Caco-2 (cell line): ENCODE measurements around the gene CDKAL1. TPM values are rescaled to one million over a fixed set of nuclear protein-coding genes. Genes with fewer than 3 reads are reported as not detected.

Experiments used
- BruUV-seq: library from RNA; stranded (reverse); fragments of 400-500 nt; replicated peaks from 2 replicates; lab custom pipeline; 2021; lab: Mats Ljungman, UMichigan
- CTCF ChIA-PET: fragments of 300-600 bp; sonication (Branson Sonifier 250); formaldehyde crosslinking; loops from one replicate; lab custom pipeline; 2022; ENCODE audit warnings: antibody characterized with exemption; lab: Charles Lee
- POLR2A ChIA-PET: fragments of 300-600 bp; sonication (Branson Sonifier 250); formaldehyde crosslinking; loops from one replicate; lab custom pipeline; 2022; ENCODE audit warnings: antibody characterized with exemption; lab: Charles Lee
- DNase-seq, 2 experiments: peaks; one replicate each; pipeline versions ENCODE4 v3.0.0 to v3.0.0-alpha.2; 2020 to 2022
- H3K27me3 ChIP-seq: replicated peaks from 2 replicates; pipeline ENCODE4 v1.6.0; 2011; ENCODE audit warnings: low read length; ENCODE audit not compliant: control insufficient read depth, insufficient read depth
- H3K36me3 ChIP-seq: 2 replicates; pipeline ENCODE4 v1.5.1; 2011; ENCODE audit warnings: low read length; ENCODE audit not compliant: control insufficient read depth, insufficient read depth
- H3K4me1 ChIP-seq: fragments of 250-450 bp; sonication (Bioruptor Pico); 2 replicates; pipeline ENCODE4 v1.5.1; 2020; ENCODE audit warnings: mild to moderate bottlenecking
- H3K4me3 ChIP-seq: 2 replicates; pipeline ENCODE4 v1.5.1; 2011; ENCODE audit warnings: low read depth, mild to moderate bottlenecking, control low read depth, low read length
- H3K9me3 ChIP-seq: fragments of 250-450 bp; sonication (Bioruptor Pico); 2 replicates; pipeline ENCODE4 v1.5.1; 2020; ENCODE audit warnings: mild to moderate bottlenecking, moderate library complexity
- H3K27ac Mint-ChIP-seq: one replicate; pipeline ENCODE4 v1.8.0; 2022; ENCODE audit warnings: mixed read lengths; ENCODE audit not compliant: unreplicated experiment
- H3K27me3 Mint-ChIP-seq: one replicate; pipeline ENCODE4 v1.8.0; 2022; ENCODE audit warnings: mixed read lengths; ENCODE audit not compliant: insufficient read depth, unreplicated experiment
- H3K36me3 Mint-ChIP-seq: one replicate; pipeline ENCODE4 v1.8.0; 2022; ENCODE audit warnings: mild to moderate bottlenecking, mixed read lengths; ENCODE audit not compliant: insufficient read depth, unreplicated experiment
- H3K4me1 Mint-ChIP-seq: one replicate; pipeline ENCODE4 v1.8.0; 2022; ENCODE audit warnings: low read depth, mixed read lengths; ENCODE audit not compliant: unreplicated experiment
- H3K4me3 Mint-ChIP-seq: one replicate; pipeline ENCODE4 v1.8.0; 2022; ENCODE audit warnings: mild to moderate bottlenecking, moderate library complexity, mixed read lengths; ENCODE audit not compliant: unreplicated experiment
- H3K9me3 Mint-ChIP-seq: one replicate; pipeline ENCODE4 v1.8.0; 2022; ENCODE audit warnings: mixed read lengths; ENCODE audit not compliant: unreplicated experiment
- CTCF ChIP-seq, 2 experiments: fragments of 200-600 bp in 1 of 2; IDR thresholded peaks; 1 replicate in 1 of 2; 2 replicates in 1 of 2; pipeline versions ENCODE4 v1.5.1 to v1.8.0; 2011 to 2022; ENCODE audit warnings: antibody characterized with exemption in 1 of 2, control low read depth in 1 of 2, inconsistent platforms in 1 of 2, low read depth in 1 of 2, low read length in 1 of 2, mild to moderate bottlenecking in 1 of 2, moderate library complexity in 1 of 2; ENCODE audit not compliant: insufficient read depth in 1 of 2, severe bottlenecking in 1 of 2, unreplicated experiment in 1 of 2
- intact Hi-C: fragments of 100-400 bp; cut with micrococcal nuclease; formaldehyde crosslinking; loops from one replicate; pipeline ENCODE4 v1.10.0; 2022; ENCODE audit not compliant: unreplicated experiment
- total RNA-seq: library from RNA; stranded (reverse); gene quantifications from 2 replicates; pipeline ENCODE4 v1.2.3, GENCODE V29; 2022

Gene CDKAL1
- total RNA-seq, 1 experiment from 2014 or later, result 18.7 TPM

- peaks cover 5% of the 10 kb centered on the region for H3K36me3 Mint-ChIP-seq
- H3K27ac Mint-ChIP-seq, result no peak overlapping the region
- Histone ChIP-seq H3K36me3 (no peaks in the 10 kb centered on the region), H3K27me3 (no peaks in the 10 kb centered on the region), H3K4me3 (no peak overlapping the region), H3K4me1 (peaks cover 12% of the 10 kb centered on the region), H3K9me3 (no peaks in the 10 kb centered on the region)
- no peak for TF ChIP-seq CTCF (IDR thresholded peaks at IDR 0.05; ENCODE audit: insufficient read depth in 1 of 2, low read depth in 1 of 2, low read length in 1 of 2, severe bottlenecking in 1 of 2, unreplicated experiment in 1 of 2)
- H3K9me3 Mint-ChIP-seq, result peaks cover 17% of the 10 kb centered on the region
- ChIA-PET POLR2A (no interaction called here), CTCF (no interaction called here)
- H3K4me1 Mint-ChIP-seq, result peaks cover 10% of the 10 kb centered on the region
- BruUV-seq, result no TSS peak
- intact Hi-C loops, result no loop called here
- no peaks in the 10 kb centered on the region for H3K27me3 Mint-ChIP-seq
- no peak overlapping the region for H3K4me3 Mint-ChIP-seq
- DNase-seq, result no peak
These were observed 431.0 kb downstream of the CDKAL1 start for GRCh38 chr6:20965276-20965675.

DNA sequence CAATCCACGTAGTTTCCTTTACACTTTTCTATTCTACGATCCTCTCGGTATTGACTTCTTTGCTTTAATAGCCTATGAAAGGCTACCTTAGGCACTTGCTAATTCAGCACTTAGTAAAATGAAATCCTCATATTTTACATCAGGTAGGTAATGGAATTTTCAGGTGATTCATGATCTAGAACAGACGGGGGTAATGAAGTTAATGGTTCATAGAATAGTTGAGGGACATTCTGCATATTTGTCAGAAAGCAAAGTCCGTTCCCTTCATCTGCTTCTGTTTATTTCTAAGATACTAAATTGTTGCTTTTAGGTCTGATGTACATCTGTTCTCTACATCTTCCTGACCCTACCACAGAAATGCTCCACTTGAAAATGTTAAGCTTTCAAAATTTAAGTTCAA, 431.7 kb downstream of the CDKAL1 start:
- CTCF ChIA-PET, result no interaction called here
- TF ChIP-seq CTCF (IDR thresholded peaks at IDR 0.05; ENCODE audit: insufficient read depth in 1 of 2, low read depth in 1 of 2, low read length in 1 of 2, severe bottlenecking in 1 of 2, unreplicated experiment in 1 of 2), result no peak
- Histone ChIP-seq H3K4me1 (peaks cover 12% of the 10 kb centered on the region), H3K4me3 (no peak overlapping the region), H3K36me3 (no peaks in the 10 kb centered on the region), H3K27me3 (no peaks in the 10 kb centered on the region), H3K9me3 (no peaks in the 10 kb centered on the region)
- no peak overlapping the region for H3K27ac Mint-ChIP-seq
- no peaks in the 10 kb centered on the region for H3K27me3 Mint-ChIP-seq
- H3K4me3 Mint-ChIP-seq, result no peak overlapping the region
- peaks cover 4% of the 10 kb centered on the region for H3K36me3 Mint-ChIP-seq
- BruUV-seq, result no TSS peak
- POLR2A ChIA-PET, result no interaction called here
- H3K4me1 Mint-ChIP-seq, result peaks cover 10% of the 10 kb centered on the region
- intact Hi-C loops, result no loop called here
- peaks cover 17% of the 10 kb centered on the region for H3K9me3 Mint-ChIP-seq
- DNase-seq, result no peak

DNA sequence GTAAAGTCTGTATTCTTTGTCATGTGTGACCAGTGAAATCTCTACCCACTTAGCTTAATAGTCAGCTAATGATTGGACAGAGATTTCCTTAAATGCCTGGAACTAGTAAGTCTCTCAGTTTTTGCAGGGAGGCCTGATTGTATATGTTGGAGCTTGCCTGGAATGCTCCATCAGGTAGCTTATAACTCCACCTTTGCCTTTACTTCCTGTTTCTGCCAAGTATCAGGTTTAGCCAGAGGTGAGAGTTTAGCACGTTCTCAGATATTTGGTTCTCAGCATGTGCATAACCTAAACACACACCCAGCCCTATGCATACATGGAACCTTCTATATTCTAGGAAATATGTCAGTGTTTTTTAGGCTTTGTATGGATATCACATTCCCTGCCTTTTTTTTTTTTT, 435.3 kb downstream of the CDKAL1 start:
- Mint-ChIP-seq H3K27me3 (no peaks in the 10 kb centered on the region), H3K9me3 (peaks cover 17% of the 10 kb centered on the region), H3K36me3 (no peaks in the 10 kb centered on the region), H3K4me3 (no peak overlapping the region), H3K27ac (no peak overlapping the region), H3K4me1 (peaks cover 10% of the 10 kb centered on the region)
- BruUV-seq, result no TSS peak
- intact Hi-C loops, result no loop called here
- Histone ChIP-seq H3K9me3 (no peaks in the 10 kb centered on the region), H3K4me3 (no peak overlapping the region), H3K36me3 (no peaks in the 10 kb centered on the region), H3K27me3 (no peaks in the 10 kb centered on the region), H3K4me1 (peaks cover 12% of the 10 kb centered on the region)
- POLR2A ChIA-PET, result no interaction called here
- DNase-seq, result no peak
- CTCF ChIA-PET, result no interaction called here
- TF ChIP-seq CTCF (IDR thresholded peaks at IDR 0.05; ENCODE audit: insufficient read depth in 1 of 2, low read depth in 1 of 2, low read length in 1 of 2, severe bottlenecking in 1 of 2, unreplicated experiment in 1 of 2), result no peak
